Activated CD8-positive, alpha-beta memory T cell treated with anti-CD3 and anti-CD28 coated beads for 48 hours (primary cell): ENCODE data around the gene CAMP.
"Not testable (repeated sequence)": the region's sequence is repeated elsewhere in the genome, so short reads cannot be mapped to it uniquely, and the experiment has no call there.

ENCODE experiments used
- DNase-seq, 3 experiments: peaks; one replicate each; pipeline ENCODE4 v3.0.0-alpha.2; 2020; ENCODE audit warnings: low read depth in 2 of 3, low spot score in 2 of 3

The CAMP gene

GRCh38 chr3:48222616-48223513 is at the start of gene CAMP:
Gene CAMP (plus strand): TSS chr3:48223495. CDS start chr3:48223512, 17 bp downstream.
- DNase-seq, result no peak

GRCh38 chr3:48178072-48178471 is 45.2 kb upstream of the CAMP start:
- DNase-seq, result no peak

GRCh38 chr3:48180021-48180420 is 43.3 kb upstream of the CAMP start:
- no peak for DNase-seq

DNA sequence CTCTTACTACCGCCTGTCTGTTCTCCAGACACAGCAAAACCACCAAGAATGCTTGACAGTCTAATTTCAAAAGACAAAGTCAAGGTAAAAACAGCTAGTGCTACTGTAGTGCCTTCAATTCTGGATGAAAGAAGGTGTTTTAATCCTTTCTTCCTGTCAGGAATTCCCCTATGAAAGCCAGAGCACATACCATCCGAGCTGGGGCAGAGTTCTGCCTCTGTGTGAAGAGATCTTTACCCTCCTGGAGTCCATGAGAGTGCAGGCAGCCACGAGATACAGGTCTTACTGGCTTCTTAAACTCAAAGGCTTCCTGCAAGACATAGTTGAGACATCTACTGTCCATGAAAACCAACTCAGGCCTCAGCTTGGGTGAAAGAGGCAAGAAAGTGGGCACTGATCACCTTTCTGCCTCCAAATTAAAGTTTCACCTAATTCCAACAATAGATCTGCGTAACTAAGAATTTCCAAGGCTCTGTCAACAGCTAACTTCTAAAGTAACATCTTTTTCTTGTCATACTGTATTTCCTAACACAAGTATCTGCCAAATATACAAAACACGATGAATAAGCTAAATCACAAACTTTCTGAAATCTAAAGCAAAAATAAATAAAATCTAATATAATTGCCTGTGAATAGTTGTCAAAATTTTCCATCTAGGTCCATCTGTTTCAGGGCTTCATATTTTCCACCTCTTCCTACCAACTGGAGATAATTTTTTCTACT is 42.6 kb upstream of the CAMP start:
- no peak for DNase-seq

DNA sequence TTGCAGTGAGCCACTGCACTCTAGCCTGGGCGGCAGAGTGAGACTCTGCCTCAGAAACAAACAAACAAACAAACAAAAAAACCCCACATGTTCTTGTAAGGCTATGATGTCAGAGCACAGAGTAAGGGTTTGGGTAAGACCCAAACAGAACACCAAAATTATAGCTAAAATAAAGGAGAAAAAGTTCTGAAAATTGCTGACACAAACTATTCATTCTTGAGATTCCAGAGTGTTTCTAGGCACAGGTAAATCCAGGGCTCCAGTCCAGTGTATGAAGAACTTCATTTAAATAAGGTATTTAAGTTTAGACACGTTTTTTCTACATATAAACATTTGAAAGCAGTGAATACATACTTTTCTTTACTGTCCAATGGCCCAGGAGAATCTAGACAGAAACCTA is 39.0 kb upstream of the CAMP start:
- DNase-seq, result no peak

- DNase-seq, result no peak
Measured at GRCh38 chr3:48185129-48185528, 38.2 kb upstream of the CAMP start.

GRCh38 chr3:48186631-48187300 is 36.5 kb upstream of the CAMP start:
- no peak for DNase-seq

- no peak for DNase-seq
Measured at GRCh38 chr3:48187301-48187578, 36.1 kb upstream of the CAMP start.

GRCh38 chr3:48187579-48188265 is 35.6 kb upstream of the CAMP start:
- DNase-seq, result peak; percentile 1 to 27 (median 10)

DNA sequence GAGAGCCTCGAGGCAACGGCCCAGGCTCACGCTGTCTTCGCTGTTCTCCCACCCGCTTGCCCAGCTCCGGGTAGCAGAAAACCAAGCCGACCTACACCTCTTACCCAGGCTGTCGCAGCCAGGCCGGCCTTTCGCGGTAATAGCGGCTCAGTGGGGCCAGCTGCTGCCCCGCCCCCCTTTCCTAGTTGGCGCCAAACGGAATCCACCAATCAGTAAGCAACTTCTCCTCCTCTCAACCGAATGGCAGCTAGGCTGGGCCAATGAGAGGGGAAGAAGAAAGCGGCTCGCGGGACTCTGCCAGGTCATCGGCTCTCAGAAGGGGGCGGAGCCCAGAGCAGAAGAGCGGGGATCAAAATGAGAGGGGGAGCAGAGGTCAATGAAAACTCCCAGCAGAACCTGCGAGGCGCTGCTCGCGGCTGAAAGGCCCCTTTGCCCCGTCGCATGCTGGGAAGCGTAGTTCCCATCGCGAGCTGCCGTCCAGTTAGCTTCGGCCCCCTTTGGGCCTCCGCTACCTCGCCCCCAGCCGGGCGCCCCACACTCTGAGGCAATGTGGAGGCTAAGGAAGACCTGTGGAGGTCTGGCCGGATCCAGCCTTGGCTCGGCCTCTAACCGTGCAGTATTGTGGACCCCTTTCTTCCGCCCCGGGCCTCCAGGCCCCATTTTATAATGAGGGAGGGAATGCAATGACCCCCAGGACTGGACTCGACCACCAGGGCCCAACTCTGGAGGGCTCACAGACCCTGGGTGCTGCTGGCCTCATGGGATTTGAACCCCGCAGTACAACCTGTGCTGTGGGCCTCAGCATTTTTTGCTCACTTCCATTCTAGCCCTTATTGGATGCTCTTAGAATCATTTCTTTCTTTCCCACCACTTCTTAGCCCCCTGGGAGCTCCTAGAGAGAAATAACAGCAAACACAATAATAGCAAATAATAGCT is 34.8 kb upstream of the CAMP start, which contains the start of gene CDC25A:
Gene CDC25A (minus strand): TSS at position 152 of the 936 bp plus-strand sequence. CDS start 470 bp downstream, outside the sequence.
- peak; percentile 73 to 88 (median 82) for DNase-seq

DNA sequence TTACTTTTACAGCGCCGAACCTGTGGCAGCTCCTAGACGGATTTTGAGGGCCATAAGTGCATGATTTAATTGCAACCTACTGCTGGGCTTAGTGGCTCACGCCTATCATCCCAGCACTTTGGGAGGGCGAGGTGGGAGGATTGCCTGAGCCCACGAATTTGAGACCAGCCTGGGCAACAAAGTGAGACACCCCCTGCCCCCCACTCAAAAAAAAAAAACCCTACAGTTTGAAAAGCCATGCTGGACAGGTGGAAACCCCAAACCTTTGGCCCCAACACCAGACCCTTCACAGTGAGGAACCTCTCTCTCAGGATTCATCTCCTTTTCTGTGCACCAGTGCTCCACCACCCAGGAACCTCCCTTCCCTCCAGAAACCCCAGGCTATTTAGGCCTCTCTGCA is 34.0 kb upstream of the CAMP start:
- no peak for DNase-seq

DNA sequence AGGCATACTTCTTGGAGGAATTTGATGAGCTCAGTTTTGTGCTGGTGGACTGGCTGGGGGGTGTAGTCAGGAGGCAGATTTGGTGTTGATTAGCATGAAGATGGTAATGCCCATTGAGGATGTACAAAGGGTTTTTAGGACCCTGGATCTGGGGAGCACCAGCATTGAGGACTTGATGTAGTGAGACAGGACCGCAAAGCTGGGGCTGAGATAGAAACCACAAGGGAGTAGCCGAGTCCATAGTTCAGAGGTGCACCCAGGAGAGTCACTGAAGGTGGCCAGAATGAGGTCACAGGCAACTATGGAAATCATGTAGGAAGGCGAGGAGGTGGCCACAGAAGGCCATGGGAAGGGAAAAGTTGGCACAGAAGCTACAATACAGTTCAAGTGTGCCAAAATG is 32.4 kb upstream of the CAMP start:
- DNase-seq, result no peak

- DNase-seq, result no peak
Measured at GRCh38 chr3:48194446-48195071, 28.7 kb upstream of the CAMP start.

- DNase-seq, result no peak
Measured at GRCh38 chr3:48196611-48197010, 26.7 kb upstream of the CAMP start.

GRCh38 chr3:48199117-48199516 is 24.2 kb upstream of the CAMP start:
- no peak for DNase-seq

GRCh38 chr3:48202632-48203031 is 20.7 kb upstream of the CAMP start:
- DNase-seq, result no peak

- DNase-seq, result no peak
Measured at GRCh38 chr3:48208076-48208475, 15.2 kb upstream of the CAMP start.

DNA sequence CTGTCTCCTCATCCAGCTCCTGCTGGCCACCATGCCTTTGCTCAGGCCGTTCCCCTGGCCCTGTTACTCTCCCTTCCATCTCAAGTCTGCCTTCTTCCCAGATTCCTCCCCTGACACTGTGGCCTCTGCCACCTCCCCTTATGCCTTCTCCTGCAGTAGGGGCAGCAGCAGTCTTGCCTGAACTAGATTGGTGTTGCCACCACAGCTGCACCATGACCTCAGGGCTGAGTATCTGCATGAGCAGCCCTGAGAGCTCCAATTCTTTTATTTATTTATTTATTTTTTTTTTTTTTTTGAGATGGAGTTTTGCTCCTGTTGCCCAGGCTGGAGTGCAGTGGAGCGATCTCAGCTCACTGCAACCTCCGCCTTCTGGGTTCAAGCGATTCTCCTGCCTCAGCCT is 13.8 kb upstream of the CAMP start:
- no peak for DNase-seq

- DNase-seq, result not testable (repeated sequence)
Measured at GRCh38 chr3:48210534-48210933, 12.8 kb upstream of the CAMP start.

DNA sequence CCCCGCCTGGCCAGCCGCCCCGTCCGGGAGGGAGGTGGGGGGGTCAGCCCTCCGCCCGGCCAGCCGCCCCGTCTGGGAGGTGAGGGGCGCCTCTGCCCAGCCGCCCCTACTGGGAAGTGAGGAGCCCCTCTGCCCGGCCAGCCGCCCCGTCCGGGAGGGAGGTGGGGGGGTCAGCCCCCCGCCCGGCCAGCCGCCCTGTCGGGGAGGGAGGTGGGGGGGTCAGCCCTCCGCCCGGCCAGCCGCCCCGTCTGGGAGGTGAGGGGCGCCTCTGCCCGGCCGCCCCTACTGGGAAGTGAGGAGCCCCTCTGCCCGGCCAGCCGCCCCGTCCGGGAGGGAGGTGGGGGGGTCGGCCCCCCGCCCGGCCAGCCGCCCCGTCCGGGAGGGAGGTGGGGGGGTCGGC is 11.5 kb upstream of the CAMP start:
- DNase-seq, result not testable (repeated sequence)
